HG03442 (cell line): ENCODE data around the gene LRP2.
"Not testable (repeated sequence)": the region's sequence is repeated elsewhere in the genome, so short reads cannot be mapped to it uniquely, and the experiment has no call there.

ENCODE experiments used
- ATAC-seq: cut with Tn5 transposase; IDR thresholded peaks from one replicate; pipeline ENCODE4 v1.9.1; 2021; ENCODE audit warnings: mild to moderate bottlenecking, moderate library complexity; ENCODE audit not compliant: unreplicated experiment

LRP2 gene

DNA sequence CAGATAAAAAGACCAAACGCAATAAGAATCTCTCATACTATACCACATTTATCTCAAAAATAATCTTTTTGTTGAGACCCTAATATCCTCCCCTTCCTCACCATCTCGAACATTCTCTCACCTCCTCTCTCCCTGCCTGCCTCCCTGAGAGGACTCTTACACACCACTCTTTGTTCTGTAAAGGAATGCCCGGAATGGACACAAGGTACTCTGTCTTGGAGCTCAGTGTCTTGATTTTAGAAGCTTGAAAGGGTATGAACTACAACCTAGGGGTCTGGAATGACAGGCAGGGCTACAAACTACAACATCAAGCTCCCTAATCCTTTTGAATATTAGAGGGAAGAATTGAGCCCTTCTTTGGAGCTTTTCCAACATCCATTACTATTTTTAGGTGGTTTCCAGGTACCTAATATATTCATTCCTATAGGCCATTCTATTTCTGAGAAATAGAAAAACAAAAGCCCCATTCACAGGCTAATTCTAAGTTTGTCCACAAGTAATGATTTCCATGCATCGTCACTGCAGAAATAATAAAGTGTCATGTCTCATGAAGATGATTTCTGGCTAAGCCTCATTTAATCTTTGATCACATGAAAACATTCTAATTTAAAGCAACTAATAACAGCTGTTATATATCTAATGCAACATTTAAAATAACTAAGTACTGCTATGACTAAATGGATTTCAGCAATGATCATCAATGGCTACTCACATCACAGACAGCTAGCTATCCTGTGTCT, 60.6 kb downstream of the LRP2 start:
- ATAC-seq: no peak

DNA sequence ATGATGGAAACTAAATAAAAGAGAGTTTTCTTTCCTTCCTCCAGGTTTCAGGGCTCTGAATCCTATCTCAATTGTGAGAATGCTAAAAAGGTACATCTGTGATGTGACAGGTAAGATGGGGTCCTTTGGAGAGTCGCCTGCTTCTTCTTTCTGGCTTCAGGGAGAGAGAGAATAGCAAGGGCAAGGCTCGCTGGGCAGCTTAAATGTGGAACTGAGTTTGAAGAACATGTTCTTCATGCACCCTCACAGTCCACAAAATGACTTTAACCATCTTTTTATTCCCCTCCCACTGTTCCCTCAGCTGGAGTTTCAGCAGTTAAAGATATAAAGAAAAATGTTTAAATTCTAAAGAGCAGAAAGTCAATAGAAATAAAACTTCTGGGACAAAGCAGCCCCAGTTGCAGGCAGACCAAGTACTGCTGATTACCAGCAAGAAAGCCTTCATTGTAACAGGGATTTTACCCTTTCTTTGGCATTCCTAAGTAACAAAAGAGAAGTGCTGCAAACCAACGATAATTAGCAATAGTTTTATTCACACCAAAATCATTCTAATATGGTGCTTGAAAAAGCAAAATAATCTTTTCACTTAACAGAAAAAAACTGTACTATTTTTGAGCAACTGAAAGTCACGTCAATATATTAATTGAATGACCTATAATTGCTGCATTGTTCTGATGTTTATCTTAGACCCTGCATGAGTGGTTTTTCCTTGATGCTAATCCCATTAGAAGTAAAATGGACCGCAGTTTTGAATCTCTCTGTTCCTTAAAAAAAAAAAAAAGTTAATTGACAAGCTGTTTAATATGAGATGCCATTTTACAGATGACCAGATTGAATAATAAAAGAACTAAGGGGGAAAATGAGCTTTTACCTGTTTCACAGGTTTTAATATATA, 61.5 kb downstream of the LRP2 start:
- ATAC-seq: no peak

GRCh38 chr2:169298007-169298406, 64.3 kb downstream of the LRP2 start:
- ATAC-seq: no peak

- ATAC-seq: no peak
Measured at GRCh38 chr2:169294001-169294675, 68.2 kb downstream of the LRP2 start.

- ATAC-seq: no peak
Measured at GRCh38 chr2:169291517-169291916, 70.8 kb downstream of the LRP2 start.

- no peak for ATAC-seq
Measured at GRCh38 chr2:169290433-169290832, 71.9 kb downstream of the LRP2 start.

- ATAC-seq: no peak
Measured at GRCh38 chr2:169287666-169288065, 74.7 kb downstream of the LRP2 start.

GRCh38 chr2:169286624-169287231, 75.6 kb downstream of the LRP2 start:
- no peak for ATAC-seq

DNA sequence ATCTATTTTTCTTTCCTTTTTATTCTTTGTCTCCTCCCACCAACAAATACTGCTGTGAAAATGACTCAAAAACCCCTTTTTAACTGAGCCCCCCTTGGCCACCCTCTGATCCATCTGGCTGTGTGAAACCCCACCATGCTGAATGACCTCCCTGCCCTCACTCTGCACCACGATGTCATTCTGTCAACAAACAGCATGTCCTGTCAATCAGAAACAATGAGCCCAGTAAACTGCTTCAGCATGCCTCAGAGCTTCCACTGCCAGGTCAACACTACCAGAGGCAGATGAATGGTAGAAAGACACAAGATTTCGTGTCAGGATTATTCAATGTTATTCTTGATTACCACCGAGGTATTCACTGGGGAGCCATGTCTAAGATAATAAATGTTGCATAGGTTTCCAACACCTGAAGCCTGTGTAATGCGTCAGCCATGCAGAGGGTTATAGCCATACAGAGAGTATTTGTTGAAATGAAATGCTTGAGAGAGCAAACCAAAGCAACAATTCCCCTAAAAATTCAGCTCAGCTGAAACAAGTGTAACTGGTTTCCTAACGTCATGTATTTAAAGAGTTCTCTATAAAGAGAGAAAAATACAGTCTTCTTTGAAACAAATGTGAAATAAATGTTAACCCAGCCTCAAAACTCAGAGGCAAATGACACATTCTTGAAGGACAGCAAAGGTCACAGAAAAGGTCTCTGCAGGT, 76.7 kb downstream of the LRP2 start:
- no peak for ATAC-seq

DNA sequence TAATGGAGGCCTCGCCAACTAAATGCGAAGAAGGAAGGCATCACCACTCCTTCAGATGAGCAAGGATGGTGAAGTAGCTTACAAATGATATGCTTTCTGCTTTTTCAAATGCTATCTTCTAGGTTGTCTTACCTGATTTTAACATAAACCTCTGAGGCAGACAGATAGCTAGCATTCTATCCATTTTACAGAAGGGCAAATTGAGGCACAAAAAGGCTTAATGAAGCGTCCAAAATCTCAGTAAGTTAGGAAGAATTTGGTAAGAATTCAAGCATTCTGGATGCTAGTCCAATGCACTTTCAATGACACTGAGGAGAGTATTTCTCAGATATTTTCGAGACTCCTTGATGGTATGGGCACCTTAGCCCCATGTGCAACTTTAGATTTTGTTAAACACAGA, 81.8 kb downstream of the LRP2 start:
- no peak for ATAC-seq

DNA sequence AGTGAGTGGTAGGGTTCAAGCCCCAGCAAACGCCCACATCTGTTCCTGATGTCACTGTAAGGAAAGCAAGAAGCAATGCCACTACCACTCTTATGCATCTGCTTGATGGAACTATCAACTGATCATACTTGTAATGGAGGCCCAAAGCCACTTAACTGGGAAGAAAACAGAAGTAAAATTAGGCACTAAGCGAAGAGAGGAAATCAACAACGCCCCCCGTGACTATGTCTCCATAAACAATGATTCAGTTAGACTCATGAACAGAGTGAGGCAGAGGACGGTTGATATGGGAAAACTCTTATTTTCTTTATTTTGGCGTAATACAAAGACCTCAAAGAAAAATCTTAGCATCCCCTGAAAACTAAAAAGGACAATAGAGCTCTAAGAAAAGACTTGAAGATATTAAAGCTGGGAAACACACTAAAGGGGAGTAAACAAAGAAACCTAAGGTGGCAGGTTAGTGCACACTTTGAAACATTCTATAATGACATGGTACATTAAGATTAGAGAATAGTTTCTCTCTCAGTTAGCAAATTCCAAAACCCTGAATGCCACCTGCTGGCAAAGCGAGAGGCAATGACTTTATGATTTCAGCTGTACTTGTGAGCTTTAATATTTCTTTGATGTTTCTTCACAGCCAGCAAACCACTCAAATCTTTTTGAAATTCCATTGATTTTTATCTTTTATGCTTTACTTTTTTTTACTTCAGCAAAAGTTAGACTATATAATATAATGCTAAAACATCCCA, 86.5 kb downstream of the LRP2 start:
- no peak for ATAC-seq

- ATAC-seq: no peak
Measured at GRCh38 chr2:169272010-169272409, 90.3 kb downstream of the LRP2 start.

GRCh38 chr2:169270574-169270973, 91.8 kb downstream of the LRP2 start:
- ATAC-seq: not testable (repeated sequence)

- ATAC-seq: no peak
Measured at GRCh38 chr2:169265591-169265990, 96.7 kb downstream of the LRP2 start.

DNA sequence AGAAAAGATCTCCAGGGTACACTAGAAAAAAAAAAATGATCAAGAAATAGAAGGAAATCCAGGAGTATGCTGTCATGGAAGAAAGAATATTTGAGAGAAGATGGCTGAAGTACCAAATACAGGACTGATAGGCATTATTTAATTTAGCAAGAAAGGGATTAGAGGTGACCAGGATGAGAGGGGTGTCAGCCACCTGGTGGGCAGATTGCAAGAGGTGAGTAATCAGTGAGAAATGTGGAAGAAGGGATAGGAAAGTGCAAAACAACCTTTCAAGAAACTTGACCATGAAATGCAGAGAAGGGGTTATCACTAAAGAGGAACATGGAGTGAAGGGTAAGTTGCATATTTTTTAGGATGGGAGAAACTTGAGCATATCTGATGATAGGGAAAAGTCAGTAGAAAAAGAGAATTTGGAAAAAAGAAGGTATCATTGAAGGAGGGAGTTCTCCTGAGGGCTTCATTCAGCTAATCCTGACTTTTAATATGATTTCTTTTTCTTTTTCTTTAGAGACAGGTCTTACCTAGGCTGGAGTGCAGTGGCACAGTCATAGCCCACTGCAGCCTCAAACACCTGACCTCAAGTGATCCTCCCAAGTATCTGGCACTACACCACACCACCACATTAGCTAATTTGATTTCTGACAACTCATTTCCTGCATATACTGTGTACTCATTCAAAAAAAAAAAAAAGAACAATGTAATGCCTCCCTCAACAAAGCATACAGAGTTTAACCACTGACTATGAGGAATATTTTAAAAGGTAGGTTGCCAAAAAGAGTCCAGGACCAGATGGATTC, 101.3 kb downstream of the LRP2 start:
- ATAC-seq: no peak

- no peak for ATAC-seq
Measured at GRCh38 chr2:169260246-169260645, 102.1 kb downstream of the LRP2 start.

DNA sequence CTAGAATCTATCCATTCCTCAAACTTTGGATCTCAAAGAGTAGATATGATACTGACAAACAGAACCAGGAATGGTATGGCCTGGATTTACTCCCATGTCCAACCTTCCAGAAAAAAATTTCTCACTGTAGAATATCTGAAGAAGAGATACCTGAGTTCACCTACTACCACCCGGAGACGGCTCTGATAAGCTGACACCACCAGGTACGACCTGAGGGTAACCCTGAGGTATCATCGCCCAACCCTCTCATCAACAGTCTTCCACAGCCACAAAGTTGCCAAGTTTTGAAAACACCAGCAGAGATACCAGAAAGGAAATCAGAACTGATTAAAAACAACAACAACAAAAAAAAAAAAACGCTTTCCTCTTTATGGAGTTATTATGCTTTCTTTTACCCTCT, 102.9 kb downstream of the LRP2 start:
- no peak for ATAC-seq

GRCh38 chr2:169258045-169258601, 104.2 kb downstream of the LRP2 start:
- ATAC-seq: no peak

DNA sequence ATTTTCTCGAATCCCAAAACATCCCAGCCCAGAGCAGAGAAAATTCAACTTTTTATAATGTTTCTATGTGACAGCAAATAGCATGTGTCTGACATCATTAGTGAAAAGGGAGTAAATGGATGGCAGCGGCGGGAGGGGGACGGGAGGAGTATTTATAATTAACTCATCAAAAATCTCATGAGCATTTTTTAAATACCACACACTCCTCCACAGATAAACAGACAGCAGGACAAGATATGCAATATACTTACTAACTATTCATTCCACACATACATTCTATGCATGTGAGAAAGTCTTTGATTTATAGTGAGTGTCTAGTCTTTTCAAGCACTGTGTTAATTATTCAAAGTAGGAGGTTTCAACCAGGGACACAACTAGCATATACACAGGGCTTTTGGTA, 107.6 kb downstream of the LRP2 start:
- no peak for ATAC-seq
